Trophoblast cell (in vitro differentiated cells and primary cell): ENCODE results near the gene TREML2.

Experiments used
- DNase-seq, 2 donors: peaks; one replicate each; pipeline ENCODE4 v3.0.0-alpha.2; 2016
- H2AFZ ChIP-seq: 2 replicates; pipeline ENCODE4 v1.6.1; 2013; ENCODE audit warnings: low read length, moderate library complexity, mild to moderate bottlenecking; ENCODE audit not compliant: insufficient read depth, poor library complexity
- H2AK5ac ChIP-seq: 2 replicates; pipeline ENCODE4 v1.6.1; 2013; ENCODE audit warnings: mild to moderate bottlenecking, low read length
- H2BK120ac ChIP-seq: 2 replicates; pipeline ENCODE4 v1.6.1; 2013; ENCODE audit warnings: low read length, mild to moderate bottlenecking, moderate library complexity; ENCODE audit not compliant: insufficient read depth, poor library complexity
- H2BK12ac ChIP-seq: 2 replicates; pipeline ENCODE4 v1.6.1; 2013; ENCODE audit warnings: mild to moderate bottlenecking, low read length, moderate library complexity
- H2BK5ac ChIP-seq: 2 replicates; pipeline ENCODE4 v1.6.1; 2013; ENCODE audit warnings: low read length, low read depth, moderate library complexity, mild to moderate bottlenecking; ENCODE audit not compliant: poor library complexity
- H3K14ac ChIP-seq: 2 replicates; pipeline ENCODE4 v1.6.1; 2013; ENCODE audit warnings: mild to moderate bottlenecking, low read length
- H3K18ac ChIP-seq: 2 replicates; pipeline ENCODE4 v1.6.1; 2013; ENCODE audit warnings: mild to moderate bottlenecking, low read length
- H3K23ac ChIP-seq: 2 replicates; pipeline ENCODE4 v1.6.1; 2013; ENCODE audit warnings: low read length
- H3K27ac ChIP-seq: 2 replicates; pipeline ENCODE4 v1.5.1; 2013; ENCODE audit warnings: low read depth, mild to moderate bottlenecking, inconsistent platforms, low read length, moderate library complexity
- H3K27me3 ChIP-seq: 2 replicates; pipeline ENCODE4 v1.6.1; 2013; ENCODE audit warnings: inconsistent platforms, mild to moderate bottlenecking, low read length, moderate library complexity; ENCODE audit not compliant: insufficient read depth
- H3K36me3 ChIP-seq, 2 experiments: 1 replicate in 1 of 2; 2 replicates in 1 of 2; pipeline ENCODE4 v1.6.1; 2013; ENCODE audit warnings: low read length in 2 of 2, mild to moderate bottlenecking in 2 of 2, moderate library complexity in 1 of 2; ENCODE audit not compliant: insufficient read depth in 2 of 2, control insufficient read depth in 1 of 2
- H3K4ac ChIP-seq: 2 replicates; pipeline ENCODE4 v1.6.1; 2013; ENCODE audit warnings: low read depth, mild to moderate bottlenecking, low read length, moderate library complexity
- H3K4me1 ChIP-seq, 2 experiments: 1 replicate in 1 of 2; 2 replicates in 1 of 2; pipeline ENCODE4 v1.6.1; 2013; ENCODE audit warnings: low read length in 2 of 2, mild to moderate bottlenecking in 2 of 2, moderate library complexity in 1 of 2; ENCODE audit not compliant: insufficient read depth in 2 of 2, control insufficient read depth in 1 of 2
- H3K4me2 ChIP-seq: 2 replicates; pipeline ENCODE4 v1.6.1; 2013; ENCODE audit warnings: inconsistent platforms, mild to moderate bottlenecking, low read length, moderate library complexity
- H3K4me3 ChIP-seq: 2 replicates; pipeline ENCODE4 v1.5.1; 2013; ENCODE audit warnings: mild to moderate bottlenecking, low read depth, low read length, inconsistent platforms
- H3K79me1 ChIP-seq: one replicate; pipeline ENCODE4 v1.6.1; 2013; ENCODE audit warnings: low read length
- H3K79me2 ChIP-seq: 2 replicates; pipeline ENCODE4 v1.6.1; 2013; ENCODE audit warnings: low read length, mild to moderate bottlenecking; ENCODE audit not compliant: control insufficient read depth, insufficient read depth, poor library complexity
- H3K9ac ChIP-seq: 2 replicates; pipeline ENCODE4 v1.6.1; 2013; ENCODE audit warnings: mild to moderate bottlenecking, low read length
- H3K9me3 ChIP-seq: 2 replicates; pipeline ENCODE4 v1.6.1; 2013; ENCODE audit warnings: low read depth, mild to moderate bottlenecking, control low read depth, inconsistent platforms, low read length; ENCODE audit not compliant: insufficient read depth
- H4K12ac ChIP-seq: 2 replicates; pipeline ENCODE4 v1.6.1; 2013; ENCODE audit warnings: low read depth, mild to moderate bottlenecking, low read length, moderate library complexity
- H4K8ac ChIP-seq: 2 replicates; pipeline ENCODE4 v1.6.1; 2013; ENCODE audit warnings: low read depth, mild to moderate bottlenecking, low read length, moderate library complexity
- H4K91ac ChIP-seq: one replicate; pipeline ENCODE4 v1.6.1; 2013; ENCODE audit warnings: low read depth, mild to moderate bottlenecking, low read length, moderate library complexity
- WGBS: extraction: QIAGEN DNeasy Blood & Tissue Kit; methylation state at CpG from one replicate; pipeline ENCODE4 v1.1.7; 2013; ENCODE audit warnings: missing lambda C conversion rate; ENCODE audit not compliant: insufficient read length, insufficient coverage; ENCODE audit errors: extremely low coverage; 5-methylcytosine and 5-hydroxymethylcytosine counted together

TREML2 gene

DNA sequence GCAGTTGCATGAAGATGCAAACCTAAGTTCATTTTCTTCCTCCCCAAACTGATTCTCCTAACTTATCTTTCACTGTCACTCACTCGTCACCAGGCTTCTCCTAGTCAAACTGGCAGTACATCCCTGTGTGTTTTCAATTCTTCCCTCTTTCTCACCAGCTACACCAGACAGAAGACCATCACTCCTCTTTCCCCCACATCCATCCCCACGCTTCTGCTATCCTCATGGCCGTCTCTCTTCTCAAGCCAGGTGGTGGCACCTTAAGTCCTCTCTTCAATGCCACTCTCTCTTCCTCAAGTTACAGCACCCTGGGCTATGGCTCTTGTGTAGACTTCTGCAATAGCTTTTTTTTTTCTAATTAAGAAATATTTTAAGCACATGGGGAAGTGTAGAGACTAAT, 23.7 kb downstream of the TREML2 start:
- Histone ChIP-seq H2AFZ (no peak overlapping the region), H3K4me1 (no peaks in the 10 kb centered on the region)

DNA sequence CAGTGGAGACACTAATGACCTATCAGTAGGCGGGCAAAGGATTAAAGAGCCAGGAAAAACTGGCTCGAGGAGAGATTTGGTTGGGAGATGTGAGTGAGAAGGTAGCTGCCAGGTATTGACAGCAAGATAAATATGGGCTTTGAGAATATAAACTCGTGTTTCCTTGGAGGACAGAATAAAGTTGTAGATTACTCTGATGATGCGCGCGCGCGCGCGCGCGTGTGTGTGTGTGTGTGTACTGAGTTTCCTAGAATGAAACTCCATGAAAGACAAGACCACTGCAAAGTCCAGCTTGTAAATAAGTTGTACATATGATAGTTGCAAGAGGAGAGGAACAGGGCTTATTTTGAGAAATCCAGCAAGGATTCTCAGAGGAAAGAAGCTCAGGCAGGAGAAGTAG, 24.8 kb downstream of the TREML2 start:
- Histone ChIP-seq H3K9me3 (no peaks in the 10 kb centered on the region), H3K4ac (no peak overlapping the region), H2AK5ac (no peak overlapping the region), H3K36me3 (no peaks in the 10 kb centered on the region), H4K8ac (no peak overlapping the region), H2BK5ac (no peak overlapping the region), H3K4me2 (no peak overlapping the region), H2BK120ac (no peak overlapping the region), H4K12ac (no peak overlapping the region), H3K23ac (no peak overlapping the region), H2BK12ac (no peak overlapping the region), H4K91ac (no peak overlapping the region), H3K4me1 (no peaks in the 10 kb centered on the region), H3K27ac (no peak overlapping the region), H2AFZ (no peak overlapping the region), H3K79me2 (no peaks in the 10 kb centered on the region), H3K79me1 (no peaks in the 10 kb centered on the region), H3K4me3 (no peak overlapping the region), H3K27me3 (no peaks in the 10 kb centered on the region), H3K18ac (no peak overlapping the region), H3K9ac (no peak overlapping the region), H3K14ac (no peak overlapping the region)
- no CpG with 5 or more reads among the region's 12 CpGs for WGBS
- DNase-seq, result no peak

More for the DNA sequence above, 23.7 kb downstream of the TREML2 start:
- Histone ChIP-seq H3K4ac (no peak overlapping the region), H2BK120ac (no peak overlapping the region), H3K27ac (no peak overlapping the region), H2BK5ac (no peak overlapping the region), H3K79me1 (no peaks in the 10 kb centered on the region), H3K23ac (no peak overlapping the region), H3K4me2 (no peak overlapping the region), H2AK5ac (no peak overlapping the region), H4K8ac (no peak overlapping the region), H3K36me3 (no peaks in the 10 kb centered on the region), H3K4me3 (no peak overlapping the region), H2BK12ac (no peak overlapping the region), H3K9me3 (no peaks in the 10 kb centered on the region), H3K14ac (no peak overlapping the region), H4K12ac (no peak overlapping the region), H4K91ac (no peak overlapping the region), H3K18ac (no peak overlapping the region), H3K27me3 (no peaks in the 10 kb centered on the region), H3K9ac (no peak overlapping the region), H3K79me2 (no peaks in the 10 kb centered on the region)
- no CpG with 5 or more reads among the region's 3 CpGs for WGBS
- DNase-seq, result no peak

DNA sequence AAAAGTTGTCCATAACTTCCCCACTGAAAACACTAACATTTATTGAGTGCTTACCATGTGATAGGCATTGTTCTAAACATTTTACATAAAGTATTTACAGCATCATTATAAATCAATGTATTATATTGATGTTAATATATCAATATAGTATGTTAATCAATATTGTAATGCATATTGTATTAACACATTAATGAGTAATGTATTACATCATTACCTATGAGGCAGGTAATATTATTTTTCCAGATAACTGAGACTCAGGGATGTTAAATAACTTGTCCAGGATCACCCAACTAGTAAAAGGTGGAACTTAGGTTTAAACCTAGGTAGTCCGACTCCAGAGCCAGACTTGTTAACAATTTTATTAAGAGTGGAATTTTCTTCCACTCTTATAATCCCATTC, 25.9 kb downstream of the TREML2 start:
- Histone ChIP-seq H2AFZ (no peak overlapping the region), H4K91ac (no peak overlapping the region), H3K9ac (no peak overlapping the region), H3K9me3 (no peaks in the 10 kb centered on the region), H3K4me2 (no peak overlapping the region), H2BK120ac (no peak overlapping the region), H2AK5ac (no peak overlapping the region), H3K79me1 (no peaks in the 10 kb centered on the region), H3K36me3 (no peaks in the 10 kb centered on the region), H2BK12ac (no peak overlapping the region), H3K79me2 (no peaks in the 10 kb centered on the region), H3K23ac (no peak overlapping the region), H3K4me3 (no peak overlapping the region), H3K4ac (no peak overlapping the region), H3K27me3 (no peaks in the 10 kb centered on the region), H3K4me1 (no peaks in the 10 kb centered on the region), H4K8ac (no peak overlapping the region), H4K12ac (no peak overlapping the region), H2BK5ac (no peak overlapping the region), H3K27ac (no peak overlapping the region), H3K14ac (no peak overlapping the region), H3K18ac (no peak overlapping the region)
- no peak for DNase-seq
- WGBS, result no CpG with 5 or more reads among the region's 1 CpG

DNA sequence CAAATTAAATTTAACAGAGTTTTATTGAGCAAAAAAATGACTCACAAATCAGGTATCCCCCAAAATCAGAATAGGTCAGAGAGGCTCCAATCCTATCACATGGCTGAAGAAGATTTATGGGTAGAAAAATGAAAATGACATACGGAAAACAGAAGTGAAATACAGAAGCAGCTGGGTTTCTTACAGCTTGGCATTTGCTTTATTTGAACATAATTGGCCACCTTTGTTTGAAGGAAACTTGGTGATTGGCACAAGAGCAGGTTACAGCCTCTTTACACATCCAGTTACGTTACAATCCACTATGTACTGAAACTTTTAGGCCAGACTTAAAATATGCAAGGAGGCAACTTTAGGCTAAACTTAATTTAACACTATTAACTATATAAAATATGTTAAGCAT, 26.3 kb downstream of the TREML2 start:
- no peak overlapping the region for H4K12ac ChIP-seq
- no peaks in the 10 kb centered on the region for H3K36me3 ChIP-seq
- no peak overlapping the region for H3K9ac ChIP-seq
- H2BK12ac ChIP-seq, result no peak overlapping the region
- no CpG with 5 or more reads among the region's 2 CpGs for WGBS
- H4K91ac ChIP-seq, result no peak overlapping the region
- no peak overlapping the region for H3K4ac ChIP-seq
- no peak overlapping the region for H3K18ac ChIP-seq
- no peaks in the 10 kb centered on the region for H3K79me2 ChIP-seq
- no peak overlapping the region for H3K14ac ChIP-seq
- no peak overlapping the region for H3K23ac ChIP-seq
- H4K8ac ChIP-seq, result no peak overlapping the region
- no peak overlapping the region for H2AFZ ChIP-seq
- no peak for DNase-seq
- no peak overlapping the region for H3K4me2 ChIP-seq
- H3K4me3 ChIP-seq, result no peak overlapping the region
- H3K27me3 ChIP-seq, result no peaks in the 10 kb centered on the region
- no peak overlapping the region for H3K27ac ChIP-seq
- no peaks in the 10 kb centered on the region for H3K4me1 ChIP-seq
- H3K9me3 ChIP-seq, result no peaks in the 10 kb centered on the region
- no peak overlapping the region for H2BK5ac ChIP-seq
- H2AK5ac ChIP-seq, result no peak overlapping the region
- H2BK120ac ChIP-seq, result no peak overlapping the region
- H3K79me1 ChIP-seq, result no peaks in the 10 kb centered on the region
